ENCODE results near the gene HECW1.
"Not testable (repeated sequence)": the region's sequence is repeated elsewhere in the genome, so short reads cannot be mapped to it uniquely, and the experiment has no call there.

Gene HECW1

DNA sequence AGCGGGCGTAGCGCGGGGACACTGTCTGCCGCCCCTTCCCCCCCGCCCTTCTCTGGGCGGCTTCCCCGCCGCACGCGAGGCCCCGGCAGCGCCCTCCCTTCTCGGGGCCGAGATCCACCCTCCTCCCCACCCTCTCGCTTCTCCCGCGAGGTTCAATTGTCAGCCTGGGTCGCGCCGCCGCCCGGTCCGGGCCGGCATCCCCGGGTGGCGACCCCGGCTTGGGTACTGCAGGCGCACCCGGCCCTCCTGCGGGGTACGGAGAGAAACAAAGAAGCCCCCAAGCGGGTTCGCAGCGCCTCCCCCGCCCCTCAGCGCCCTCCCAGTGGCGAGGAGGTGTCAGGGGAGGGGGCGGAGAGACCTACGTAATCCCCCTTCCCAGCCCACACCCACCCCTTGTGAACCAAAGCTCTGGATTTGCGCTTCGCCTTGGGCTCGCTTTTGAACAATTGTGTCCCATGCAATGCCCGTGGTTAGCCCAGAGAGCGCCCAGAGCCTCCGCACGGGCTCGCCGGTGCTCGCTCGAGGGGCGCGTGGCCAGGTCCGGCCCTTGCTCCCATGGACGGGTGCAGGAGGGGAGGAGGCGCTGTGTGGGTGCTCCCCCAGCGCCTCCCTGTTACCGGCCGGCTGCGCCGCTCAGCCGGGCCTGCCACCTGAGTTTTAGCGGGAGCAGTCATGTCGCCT is 634 bp downstream of the HECW1 start:
- DNase-seq (ENCODE audit: low spot score) = no peak

DNA sequence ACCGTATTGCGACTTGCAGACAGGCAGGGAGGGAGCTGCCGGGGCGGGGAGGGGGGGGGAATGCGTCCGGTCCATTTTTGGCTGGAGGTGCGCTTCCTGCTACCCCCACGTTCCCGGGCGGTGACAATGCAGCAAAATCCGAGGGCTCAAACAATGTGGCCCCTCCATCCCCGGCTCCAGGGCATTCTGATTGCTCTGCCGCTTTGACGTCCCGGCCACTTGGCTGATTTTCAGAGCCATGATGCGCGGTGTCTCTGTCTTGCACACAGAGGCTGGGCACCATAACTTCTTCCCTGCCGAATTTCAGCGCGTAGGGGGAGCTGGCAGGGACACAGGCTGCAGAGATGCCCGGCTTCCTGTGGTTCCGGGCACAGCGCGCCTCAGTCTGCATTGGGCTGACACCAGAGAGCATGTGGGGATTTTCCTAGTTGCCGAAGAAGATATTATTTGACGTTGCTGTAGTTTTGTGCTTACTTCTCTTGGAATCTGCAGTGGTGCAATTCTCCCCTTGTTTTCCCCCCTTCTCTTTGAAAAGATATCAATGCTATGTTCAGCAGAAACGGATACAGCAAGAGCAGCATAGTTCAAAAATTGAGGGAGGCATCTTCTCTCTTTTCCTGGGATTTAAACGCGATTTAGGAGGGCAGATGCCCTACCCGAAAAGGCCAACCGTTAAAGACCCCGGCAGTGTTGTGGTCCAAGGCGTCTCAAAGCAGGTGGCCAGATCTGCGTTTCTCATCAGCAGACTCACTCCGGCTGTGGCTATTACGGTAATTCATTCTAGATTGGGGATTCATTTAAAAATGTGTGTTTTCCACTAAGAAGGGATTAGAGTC is 1.4 kb downstream of the HECW1 start:
- DNase-seq (ENCODE audit: low spot score) = no peak

DNA sequence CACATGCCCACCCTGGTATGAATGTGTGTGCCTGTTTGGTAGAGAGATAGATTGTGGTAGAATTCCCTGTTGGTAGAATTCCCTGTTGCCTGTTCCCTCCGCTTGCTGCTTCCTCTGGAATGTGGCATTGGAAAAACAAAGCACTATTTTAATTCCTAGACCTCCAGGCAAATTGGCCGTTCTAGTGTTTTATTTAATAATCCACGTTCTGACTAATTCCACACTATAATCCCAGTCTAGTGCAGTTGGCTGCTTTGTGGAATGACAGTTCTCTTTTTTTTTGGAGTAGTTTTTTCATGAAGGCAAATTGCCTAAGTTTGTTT is 2.0 kb downstream of the HECW1 start:
- DNase-seq (ENCODE audit: low spot score) = no peak

DNA sequence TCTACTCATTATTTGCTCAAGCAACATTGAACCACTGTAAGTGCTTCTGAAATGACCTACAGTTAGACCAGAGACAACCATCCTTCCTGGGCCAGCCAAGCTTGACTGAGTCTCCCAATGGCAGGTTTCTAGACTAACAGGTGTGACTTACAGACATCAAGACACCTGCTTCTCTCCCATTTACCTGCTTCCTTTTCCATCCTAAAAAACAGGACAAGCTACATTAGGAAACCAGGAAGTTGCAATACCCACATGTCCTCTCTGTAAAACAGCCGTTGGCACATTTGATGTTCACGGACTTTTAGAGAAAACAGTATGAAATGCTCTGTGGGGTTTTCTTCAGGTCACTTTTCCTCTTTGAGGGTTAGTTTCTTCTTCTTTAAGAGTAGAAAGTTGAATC is 4.0 kb downstream of the HECW1 start:
- DNase-seq (ENCODE audit: low spot score) = no peak

DNA sequence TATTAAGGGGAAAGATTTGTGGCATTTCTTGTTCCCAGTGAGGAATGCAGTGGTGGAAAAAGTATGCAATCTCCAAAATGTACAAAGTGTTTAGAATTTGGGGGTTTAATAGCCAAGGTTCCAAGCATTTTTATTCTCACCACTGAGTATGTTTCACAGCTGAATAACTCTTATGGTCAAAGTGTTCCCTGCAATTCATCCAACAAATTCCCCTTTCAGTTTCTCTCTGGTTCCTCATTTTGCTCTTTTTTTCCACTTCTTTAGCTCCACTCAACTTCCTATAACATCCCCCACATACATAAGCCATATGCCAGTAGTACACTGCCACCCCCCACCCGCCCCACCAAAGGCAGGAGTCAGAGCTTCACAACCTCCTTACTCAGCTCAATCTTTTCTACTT is 4.6 kb downstream of the HECW1 start:
- no peak for DNase-seq (ENCODE audit: low spot score)

DNA sequence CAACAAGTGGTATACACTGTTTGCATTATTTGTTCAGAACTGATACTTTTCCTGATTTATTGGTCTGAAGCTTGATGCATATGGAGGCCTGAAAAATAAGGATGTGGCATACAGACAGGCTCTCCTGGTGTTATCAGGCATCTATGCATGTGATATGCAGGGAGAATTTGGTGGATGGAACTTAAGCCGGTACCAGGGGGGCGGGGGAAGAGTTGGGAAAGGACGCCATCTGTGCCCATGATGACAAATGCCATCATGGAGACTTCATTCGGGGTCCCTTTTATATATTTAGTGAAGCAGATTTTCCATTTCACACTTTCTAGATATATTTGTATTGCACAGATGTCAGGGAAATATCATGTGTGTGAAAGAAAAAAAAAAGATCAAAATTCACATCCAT is 5.4 kb downstream of the HECW1 start:
- DNase-seq (ENCODE audit: low spot score) = no peak

DNA sequence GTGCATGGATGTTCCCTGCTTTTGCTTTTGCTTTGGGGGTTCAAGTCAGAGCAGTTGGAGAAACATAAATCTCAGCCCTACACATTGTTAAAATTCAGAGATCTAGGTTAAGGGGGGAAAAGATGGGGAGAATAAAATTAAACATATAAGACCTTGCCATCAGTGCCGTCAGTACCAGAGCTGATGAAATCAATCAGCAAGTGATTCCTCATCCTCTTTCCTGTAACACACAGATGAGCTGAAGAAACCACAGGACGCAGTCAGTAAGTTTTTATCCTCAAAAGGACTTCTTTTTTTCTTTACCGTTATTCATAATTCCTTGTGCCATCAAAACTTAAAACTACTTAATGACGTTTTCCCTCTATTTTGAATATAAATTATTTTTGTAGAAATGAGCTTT is 5.9 kb downstream of the HECW1 start:
- DNase-seq (ENCODE audit: low spot score) = no peak

DNA sequence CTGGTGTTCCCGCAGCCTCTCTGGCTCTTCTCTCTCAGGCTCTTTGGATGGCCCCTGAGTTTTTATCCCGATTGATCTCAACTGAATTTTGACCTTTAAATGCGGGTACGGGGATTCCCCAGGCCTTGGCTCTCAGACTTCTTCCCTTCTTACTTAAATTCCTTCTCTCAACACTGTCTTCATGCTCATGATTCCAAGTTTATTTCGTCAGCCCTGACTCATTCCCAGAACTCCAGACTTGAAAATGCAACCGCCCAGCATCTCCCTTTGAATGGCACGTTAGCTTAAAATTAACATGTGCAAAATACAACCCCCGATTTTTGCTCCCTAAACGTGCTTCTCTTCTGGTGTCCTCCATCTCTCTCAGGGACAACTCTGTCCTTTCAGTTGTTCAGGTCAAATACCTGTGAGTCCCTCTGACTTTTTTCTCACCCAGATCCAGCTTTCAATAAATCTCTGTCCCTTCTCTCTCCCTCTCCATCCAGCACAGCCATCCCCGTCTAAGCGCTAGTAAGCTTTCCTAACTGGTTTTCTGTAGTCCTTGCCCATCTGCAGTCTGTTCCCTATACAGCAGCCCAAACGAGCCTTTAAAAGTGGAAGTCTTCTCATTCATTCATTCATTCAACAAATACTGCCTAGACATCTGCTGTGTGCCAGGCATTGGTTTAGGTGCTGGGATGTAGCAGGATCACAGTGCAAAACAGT is 7.1 kb downstream of the HECW1 start:
- DNase-seq (ENCODE audit: low spot score) = no peak

DNA sequence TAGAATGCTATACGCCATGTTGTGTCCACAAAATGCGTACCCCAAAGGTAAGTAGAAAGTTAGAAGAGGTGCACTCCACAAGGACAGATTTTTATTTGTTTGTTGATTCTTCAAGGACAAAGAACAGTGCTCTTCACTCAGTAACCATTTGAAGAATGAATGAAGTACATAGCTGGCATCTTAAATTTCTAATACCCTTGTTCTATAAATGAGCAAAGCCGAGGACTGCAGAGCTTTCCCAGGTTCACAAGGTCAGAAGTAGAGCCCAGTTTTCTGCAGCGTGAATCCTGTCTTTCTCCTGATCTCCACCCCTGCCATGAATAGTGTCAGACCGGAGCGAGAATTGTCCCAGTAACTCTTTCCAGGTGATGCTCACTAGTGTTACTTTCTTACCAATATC is 9.5 kb downstream of the HECW1 start:
- DNase-seq (ENCODE audit: low spot score) = no peak

DNA sequence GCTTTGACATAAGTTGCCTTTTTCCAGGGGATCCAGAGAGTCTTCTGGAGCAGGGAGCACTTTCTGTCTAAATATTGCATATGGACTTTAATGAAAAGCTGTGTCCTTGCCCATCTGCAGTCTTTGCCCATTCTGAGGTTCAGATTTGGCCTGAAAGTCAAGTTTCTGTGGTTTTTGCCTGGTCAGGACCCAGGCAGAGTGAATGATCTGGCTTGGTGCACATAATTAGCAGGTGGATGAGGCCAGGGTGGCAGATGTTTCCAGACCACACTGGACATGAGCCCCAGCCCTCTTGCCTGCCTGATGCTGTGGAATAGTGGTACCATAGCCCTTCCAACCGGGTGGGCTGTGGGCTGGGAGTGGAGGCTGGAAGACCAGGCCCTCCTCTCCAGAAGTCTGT is 11.0 kb downstream of the HECW1 start:
- DNase-seq (ENCODE audit: low spot score) = no peak

DNA sequence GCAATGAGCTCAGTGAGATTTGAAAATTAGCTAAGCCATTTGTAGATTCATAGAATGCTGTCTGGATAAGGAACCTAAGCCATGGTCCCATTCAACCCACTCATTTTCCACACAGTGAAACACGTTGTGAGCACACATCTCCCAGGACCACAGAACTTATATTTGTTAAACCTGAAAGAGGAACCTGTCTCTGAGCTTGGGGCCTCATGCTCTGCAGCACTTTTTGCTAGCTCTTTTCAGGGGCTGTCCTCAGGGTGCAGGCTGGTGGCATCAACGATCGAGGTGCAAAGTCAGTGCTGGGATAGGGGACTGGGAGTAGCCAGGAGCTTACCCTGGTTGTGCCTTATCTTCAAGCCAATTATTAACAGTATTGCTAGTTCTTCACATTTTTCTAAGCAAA is 11.9 kb downstream of the HECW1 start:
- DNase-seq (ENCODE audit: low spot score) = no peak

DNA sequence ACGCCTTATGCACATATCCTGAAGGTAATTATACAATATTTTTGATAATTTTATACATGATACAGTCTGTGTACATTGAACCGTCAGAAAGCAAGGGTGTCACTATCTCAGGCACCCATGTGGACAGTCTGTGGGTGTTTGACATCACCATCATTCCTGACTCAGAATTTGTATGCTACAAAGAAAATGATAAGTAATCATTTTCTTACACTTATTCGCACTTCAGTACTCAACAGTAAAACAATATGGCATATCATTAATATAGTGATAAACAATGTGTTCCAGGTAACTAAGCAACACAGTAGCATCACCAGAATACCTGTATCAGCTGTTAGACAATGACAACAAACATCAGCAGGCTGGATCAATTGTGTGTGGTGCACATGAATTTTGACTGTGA is 17.9 kb downstream of the HECW1 start:
- DNase-seq (ENCODE audit: low spot score) = no peak

DNA sequence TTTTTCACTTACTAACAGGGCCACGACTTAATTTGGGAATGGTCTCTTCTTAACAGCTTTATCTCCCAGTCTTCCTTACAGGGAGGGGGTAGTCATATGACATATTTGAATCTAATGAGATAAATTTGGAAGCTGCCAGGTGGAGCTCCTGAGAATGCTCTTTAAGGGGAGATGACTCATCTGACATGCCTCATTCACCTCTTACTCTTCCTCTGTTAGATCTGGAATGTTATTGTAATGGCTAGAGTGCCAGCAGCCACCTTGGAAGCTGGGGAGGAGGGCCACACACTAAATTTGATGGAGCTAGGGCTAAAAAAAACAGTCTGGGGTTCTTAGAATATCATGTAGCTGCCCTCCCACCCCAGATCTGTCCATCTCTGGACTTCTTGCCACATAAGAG is 22.7 kb downstream of the HECW1 start:
- DNase-seq (ENCODE audit: low spot score) = no peak

DNA sequence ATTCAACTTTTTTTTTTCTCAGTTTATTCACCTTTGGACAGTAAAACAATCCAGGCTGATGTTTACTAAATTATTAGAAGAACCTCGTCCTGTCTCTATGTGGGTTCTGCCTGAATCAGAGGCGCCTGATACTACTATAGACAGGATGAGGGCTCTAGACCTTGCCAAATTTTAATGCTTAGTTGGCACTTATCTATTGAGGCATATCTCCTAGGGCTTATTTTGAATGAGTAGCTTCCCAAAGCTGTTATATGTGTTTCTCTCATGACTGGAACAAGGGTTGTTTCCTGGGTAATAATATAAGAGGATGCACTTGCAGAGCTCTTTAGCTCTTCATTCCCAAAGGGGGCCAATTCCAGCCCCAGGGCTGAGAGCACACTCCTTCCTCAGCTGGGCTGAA is 23.6 kb downstream of the HECW1 start:
- DNase-seq (ENCODE audit: low spot score) = no peak

DNA sequence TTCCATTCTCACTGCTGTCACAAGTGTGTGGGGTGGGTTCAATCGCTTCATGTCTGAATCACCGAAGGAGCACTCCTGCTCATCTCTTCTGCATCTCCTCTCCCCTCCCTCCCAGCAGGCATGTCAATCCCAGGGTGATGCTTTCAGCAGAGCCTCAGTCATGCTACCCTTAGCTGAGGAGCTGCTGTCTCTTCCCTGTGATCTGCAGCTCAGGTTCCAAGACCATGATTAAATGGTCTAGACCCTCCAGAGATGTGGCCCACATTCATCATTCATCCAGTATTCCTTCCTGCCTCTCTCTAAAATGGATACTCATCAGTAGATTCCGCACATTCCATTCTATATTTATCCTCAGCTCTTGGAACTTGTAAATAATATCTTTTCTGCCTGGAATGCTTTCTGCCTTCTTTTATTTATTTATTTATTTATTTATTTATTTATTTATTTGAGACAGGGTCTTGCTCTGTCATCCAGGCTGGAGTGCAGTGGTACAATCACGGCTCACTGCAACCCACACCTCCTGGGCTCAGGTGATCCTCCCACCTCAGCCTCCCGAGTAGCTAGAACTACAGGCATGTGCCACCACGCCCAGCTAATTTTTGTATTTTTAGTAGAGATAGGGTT is 24.8 kb downstream of the HECW1 start:
- not testable (repeated sequence) for DNase-seq (ENCODE audit: low spot score)

DNA sequence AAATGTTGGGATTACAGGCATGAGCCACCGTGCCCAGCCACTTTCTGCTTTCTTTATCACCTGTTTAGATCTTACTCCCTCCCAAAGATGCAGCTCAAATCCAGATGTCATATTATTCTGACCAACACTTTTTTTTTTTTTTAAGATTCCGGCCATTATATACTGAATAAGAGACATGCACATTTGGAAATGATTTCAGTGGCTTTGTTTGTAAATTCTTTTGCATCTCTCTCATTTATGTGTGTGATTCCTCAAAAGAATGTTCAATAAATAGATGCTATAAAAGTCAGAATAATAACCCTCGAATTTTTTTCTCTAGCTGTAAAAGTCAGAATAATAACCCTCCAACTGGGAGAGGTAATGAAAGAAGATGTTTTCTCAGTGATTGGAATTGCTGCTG is 25.4 kb downstream of the HECW1 start:
- DNase-seq (ENCODE audit: low spot score) = no peak

DNA sequence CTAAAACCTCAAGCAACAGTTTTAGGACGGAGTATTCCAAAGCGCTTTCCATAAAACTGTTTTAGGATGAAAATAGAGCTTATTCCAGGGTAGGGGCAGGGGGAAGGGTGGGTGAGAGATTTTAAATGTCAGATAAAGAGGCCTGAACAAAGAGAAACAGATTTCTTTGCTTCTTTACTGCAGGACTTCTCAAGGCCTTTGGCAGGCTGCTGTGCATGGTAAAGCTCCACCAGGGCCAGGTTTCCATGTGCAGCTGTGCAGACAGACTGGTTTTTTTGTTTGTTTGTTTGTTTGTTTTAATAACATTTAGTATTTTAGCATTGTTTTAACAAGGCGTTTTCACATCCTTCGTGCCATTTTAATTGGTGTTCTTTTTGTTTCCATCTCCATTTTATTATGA is 26.3 kb downstream of the HECW1 start:
- no peak for DNase-seq (ENCODE audit: low spot score)

DNA sequence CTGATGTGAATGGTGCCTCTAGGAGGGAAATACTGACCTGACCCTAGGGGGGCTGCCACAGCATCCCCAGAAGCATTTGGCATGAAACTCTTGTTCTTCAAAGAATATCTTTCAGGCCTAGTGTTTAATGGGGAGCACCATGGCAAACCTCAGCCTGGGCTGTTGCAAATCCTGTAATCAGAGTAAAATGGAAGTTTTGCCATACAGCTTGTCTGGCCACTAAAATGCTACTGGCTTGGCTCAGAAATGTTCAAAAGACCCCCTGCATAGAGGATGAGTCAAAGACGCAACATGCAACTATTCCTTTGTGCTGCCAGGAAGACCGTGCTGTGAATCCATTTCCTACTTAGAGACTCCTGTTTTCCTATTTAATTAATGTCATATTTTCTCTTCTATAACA is 26.7 kb downstream of the HECW1 start:
- no peak for DNase-seq (ENCODE audit: low spot score)

DNA sequence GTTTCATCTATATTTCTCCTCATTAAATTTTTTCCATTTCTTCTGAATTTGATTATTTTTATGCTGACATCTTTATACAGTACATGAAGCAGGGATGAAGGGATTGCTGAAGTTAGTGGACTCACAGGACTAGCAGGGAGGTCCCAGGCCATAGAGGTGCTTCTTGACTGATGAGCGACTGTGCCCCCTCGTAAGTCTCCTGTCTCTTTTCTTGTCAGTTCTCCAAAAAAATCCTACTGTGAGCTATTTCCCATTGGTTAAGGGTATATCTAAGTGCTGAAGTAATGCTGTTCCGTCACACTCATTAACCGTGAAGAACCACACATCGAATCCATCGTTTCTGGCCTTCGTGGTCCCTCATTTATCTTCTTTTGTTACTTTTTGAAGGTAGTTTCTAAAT is 27.7 kb downstream of the HECW1 start:
- no peak for DNase-seq (ENCODE audit: low spot score)

DNA sequence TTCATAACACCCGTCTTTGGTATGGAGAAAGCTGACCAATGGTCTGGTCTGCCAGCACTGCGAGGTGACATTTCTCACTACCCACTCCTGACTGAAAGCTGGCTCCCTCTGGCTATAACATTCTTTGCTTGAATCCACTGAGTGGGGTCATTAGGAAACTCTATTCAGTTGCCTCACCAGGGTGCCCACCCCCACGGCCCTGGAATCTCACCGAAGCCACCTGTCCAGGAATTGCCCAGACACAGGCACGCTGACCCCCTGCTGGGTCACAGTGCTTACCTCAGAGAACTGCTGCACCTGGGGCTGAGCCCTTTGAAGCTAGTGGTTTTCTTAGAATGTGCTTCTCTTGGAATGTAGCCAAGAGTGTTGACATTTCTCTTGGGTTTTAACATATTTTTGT is 28.6 kb downstream of the HECW1 start:
- DNase-seq (ENCODE audit: low spot score) = no peak

DNA sequence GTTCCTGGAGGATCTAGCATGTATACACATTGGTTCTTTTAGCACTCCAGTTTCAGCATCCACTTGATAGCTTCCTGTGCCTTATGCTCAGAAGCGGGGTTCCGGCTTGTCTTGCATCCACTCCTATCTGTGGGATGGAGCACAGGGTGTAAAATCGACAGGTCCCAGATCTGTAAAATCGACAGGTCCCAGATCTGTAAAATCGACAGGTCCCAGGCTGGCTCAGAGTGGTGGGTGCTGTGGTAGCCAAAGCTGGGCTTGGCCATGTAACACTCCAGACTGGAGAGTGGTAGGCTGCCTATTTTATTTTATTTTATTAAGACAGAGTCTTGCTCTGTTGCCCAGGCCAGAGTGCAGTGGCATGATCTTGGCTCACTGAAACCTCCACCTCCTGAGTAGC is 30.3 kb downstream of the HECW1 start:
- DNase-seq (ENCODE audit: low spot score) = no peak

DNA sequence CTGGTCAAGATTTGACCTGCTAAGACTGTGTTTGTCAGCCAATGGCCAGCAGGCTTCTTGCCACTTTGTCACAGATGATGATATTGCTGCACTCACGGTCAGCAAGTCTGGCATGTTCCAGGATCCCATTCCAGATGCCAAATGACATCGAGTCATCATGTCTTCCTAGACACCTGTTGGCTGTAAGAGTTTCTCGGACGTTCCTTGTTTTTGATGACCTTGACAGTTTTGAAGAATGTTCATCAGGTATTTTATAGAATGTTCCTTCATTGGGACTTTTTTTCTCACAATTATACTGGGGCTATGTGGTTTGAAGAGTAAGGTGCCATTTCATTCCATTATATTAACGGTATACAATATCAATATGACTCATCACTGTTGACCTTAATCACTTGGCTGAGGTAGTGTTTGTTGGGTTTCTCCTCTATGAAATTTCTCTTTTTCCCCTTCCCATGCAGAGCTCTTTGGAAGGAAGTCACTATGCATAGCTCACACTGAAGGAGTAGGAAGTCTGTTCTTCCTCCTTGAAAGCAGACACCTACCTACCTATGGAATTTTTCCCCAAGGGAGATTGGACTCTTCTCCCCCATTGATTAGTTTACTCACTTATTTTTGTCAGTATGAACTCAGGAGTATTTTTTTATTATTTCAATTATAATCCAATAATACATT is 31.6 kb downstream of the HECW1 start:
- DNase-seq (ENCODE audit: low spot score) = no peak
